GM04503 (cell line): Measurements from ENCODE around the gene GID8.

Source experiments
- DNase-seq: peaks from one replicate; pipeline ENCODE4 v3.0.0-alpha.2; 2012; ENCODE audit warnings: low read depth

The GID8 gene

GRCh38 chr20:62986257-62986800, 48.4 kb downstream of the GID8 start:
- no peak for DNase-seq

GRCh38 chr20:62987114-62987513, 49.2 kb downstream of the GID8 start:
- DNase-seq: no peak

GRCh38 chr20:62989201-62989601, 51.3 kb downstream of the GID8 start:
- no peak for DNase-seq

GRCh38 chr20:62990306-62990825, 52.4 kb downstream of the GID8 start:
- no peak for DNase-seq

- DNase-seq: no peak
Measured at GRCh38 chr20:62991196-62991807, 53.4 kb downstream of the GID8 start.

- DNase-seq: no peak
Measured at GRCh38 chr20:62991863-62992262, 53.9 kb downstream of the GID8 start.

GRCh38 chr20:62993856-62994494, 56.0 kb downstream of the GID8 start:
- DNase-seq: no peak

- no peak for DNase-seq
Measured at GRCh38 chr20:62994869-62995281, 56.9 kb downstream of the GID8 start.

GRCh38 chr20:62995481-62995880, 57.5 kb downstream of the GID8 start:
- DNase-seq: no peak

GRCh38 chr20:62995898-62996595, 58.1 kb downstream of the GID8 start:
- DNase-seq: no peak

GRCh38 chr20:62996596-62996982, 58.6 kb downstream of the GID8 start:
- no peak for DNase-seq

GRCh38 chr20:62997417-62998035, 59.6 kb downstream of the GID8 start:
- DNase-seq: no peak
